ENCODE measurements around the gene TBC1D21.

TBC1D21 gene

DNA sequence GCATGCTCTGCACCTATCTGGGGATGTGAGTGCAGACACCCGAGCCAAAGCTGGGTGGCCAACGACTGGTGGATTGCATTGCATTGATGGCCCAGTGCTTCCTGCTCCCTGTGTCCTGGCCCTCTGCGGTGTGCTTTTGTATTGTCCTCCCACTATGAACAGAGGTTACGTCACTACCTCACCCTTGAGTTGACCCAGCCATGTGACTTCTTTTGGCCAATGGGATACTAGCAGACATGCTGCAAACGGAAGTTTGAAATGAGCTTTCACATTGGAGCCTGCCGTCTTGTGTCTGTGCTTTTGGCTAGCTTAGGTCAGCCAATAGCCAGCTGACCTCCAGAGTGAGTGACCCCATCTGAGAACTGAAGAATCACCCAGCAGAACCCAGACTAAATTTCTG is 15.3 kb upstream of the TBC1D21 start:
- DNase-seq (ENCODE audit: low read depth) = no peak

DNA sequence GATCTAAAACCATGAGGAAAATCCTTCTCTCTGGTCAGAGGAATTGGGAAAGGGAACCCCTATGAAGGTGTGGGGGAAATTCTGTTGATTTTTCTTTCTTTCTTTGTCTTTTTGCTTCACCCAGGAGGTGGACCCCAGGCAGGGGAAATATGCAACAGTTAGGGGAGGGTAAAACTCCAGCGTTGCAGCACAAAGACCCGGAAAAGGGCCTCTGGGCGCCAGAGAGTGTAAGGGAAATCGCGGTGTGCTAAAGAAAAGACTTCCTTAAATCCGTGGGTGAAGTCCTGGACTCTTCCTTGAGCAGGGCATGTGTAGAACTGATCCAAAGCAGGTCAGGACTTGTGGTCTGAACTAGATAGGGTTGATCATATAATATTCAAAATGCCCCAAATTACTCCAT is 11.1 kb upstream of the TBC1D21 start:
- no peak for DNase-seq (ENCODE audit: low read depth)

DNA sequence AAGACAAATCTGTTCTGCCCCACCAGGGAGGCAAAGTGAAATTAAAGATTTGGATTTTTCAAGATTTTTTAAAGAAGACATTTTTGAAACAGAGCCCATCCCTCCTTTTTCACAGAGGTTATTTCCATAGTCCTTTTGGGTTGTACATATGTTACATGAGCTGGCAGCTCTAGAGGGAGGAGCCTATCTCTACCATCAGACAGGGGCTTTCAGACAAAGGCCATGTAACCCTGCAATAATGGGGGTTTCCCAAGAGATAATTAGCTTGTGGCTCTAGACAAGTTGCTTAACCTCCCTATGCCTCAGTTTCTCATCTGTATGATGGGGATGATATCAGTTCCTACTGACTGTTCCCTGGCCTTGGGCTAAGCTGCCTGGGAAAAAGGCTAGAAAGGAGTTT is 8.0 kb upstream of the TBC1D21 start:
- DNase-seq (ENCODE audit: low read depth) = no peak

DNA sequence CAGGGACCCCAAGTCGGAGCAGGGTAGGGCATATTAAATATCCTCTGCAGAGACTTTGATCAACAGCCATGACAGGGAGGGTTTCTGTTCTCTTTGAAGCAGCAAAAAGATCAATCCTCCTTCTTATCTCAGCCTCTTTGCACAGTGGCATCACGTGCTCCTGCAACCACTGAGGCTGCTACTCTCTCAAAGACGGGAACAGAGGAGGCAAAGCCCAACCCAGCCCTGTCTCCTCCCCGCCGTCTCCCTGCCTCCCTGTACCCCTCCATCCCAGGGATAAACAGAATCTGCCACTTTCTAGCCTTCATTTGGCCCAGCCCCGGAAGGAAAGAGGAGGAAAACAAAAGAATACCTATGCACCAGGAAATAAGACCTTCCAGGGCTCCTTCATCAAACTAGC is 7.5 kb upstream of the TBC1D21 start:
- DNase-seq (ENCODE audit: low read depth) = no peak

DNA sequence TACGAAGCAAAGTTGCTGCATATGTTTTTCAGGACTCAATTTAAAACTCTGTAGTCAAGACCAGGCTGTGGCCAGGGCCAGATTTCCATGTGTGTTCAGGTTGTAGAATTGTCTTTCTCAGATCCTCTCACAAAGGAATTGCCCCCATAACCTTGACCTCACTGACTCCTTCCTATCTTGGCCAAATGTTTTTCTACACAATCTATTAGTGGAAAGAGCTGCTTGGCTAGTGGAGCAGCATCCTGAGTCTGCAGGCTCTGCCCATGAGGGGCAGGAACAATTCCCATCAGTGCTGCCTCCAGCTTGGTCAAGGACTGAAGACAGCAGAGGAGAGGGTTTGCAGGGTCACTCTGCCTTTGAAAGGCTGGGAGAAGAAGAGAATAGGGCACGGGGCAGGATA is 6.9 kb upstream of the TBC1D21 start:
- DNase-seq (ENCODE audit: low read depth) = no peak

DNA sequence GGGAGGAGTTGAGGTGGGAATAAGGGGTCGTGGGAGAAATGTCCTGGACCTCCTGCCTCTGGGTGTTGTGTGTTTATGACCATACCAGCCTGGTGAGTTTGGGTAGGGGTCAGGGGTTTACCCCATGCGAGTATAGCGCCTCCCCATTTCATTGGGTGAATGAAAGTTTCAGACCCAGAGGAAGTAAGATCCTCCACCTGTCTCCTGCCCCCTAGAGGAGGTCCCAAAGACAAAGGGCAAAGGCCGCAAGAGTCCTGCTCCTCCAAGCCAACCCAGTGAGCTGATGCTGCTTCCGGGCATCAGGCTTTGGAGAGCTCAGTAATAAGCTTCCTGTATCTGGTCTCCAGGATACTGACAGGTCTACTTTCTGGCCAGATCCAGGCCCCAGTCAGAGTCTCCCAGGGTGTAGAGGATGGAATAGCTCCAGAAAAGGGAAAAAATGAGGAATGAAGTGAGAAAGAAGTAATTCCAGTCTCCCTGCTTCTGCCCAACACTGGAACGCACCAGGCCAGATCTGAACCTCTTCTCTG is 6.4 kb upstream of the TBC1D21 start:
- no peak for DNase-seq (ENCODE audit: low read depth)

DNA sequence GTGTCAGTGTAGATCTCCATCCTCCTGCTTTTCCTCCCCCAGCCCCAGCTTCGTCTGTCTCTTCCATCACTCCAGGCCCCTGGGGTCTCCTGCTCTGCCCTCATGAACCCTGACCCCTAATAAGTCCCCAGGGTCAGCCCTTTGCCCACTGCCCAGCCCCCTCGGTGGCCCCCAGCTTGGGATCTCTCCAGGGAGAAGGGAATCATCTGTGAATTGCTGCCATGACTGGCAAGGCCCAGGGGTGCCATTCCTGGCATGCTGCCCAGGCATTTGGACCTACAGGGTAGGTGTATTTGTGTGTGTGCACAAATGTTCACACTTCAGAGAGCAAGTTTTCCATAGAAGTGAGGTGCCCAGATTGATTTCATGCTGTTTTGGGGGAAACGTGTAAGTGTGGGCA is 5.9 kb upstream of the TBC1D21 start:
- no peak for DNase-seq (ENCODE audit: low read depth)

DNA sequence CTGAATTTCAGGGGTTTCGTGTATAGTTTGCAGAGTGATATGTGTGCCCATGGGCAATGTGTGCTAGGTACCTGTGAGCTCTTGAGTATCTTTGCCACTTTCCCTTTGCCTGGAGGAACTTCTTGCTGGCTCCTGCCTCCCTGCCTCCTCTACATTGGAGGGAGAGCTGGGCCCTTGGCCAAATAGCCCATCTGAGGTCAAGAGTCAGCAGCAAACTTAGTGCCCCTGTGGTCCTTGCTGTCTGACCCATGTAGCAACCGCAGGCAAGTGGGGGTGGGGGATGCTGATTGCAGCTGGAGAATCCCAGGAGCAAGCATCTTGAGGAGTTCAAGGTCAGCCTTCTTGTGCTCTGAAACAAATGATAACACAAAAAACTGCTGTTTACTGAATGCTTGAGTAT is 5.4 kb upstream of the TBC1D21 start:
- no peak for DNase-seq (ENCODE audit: low read depth)

DNA sequence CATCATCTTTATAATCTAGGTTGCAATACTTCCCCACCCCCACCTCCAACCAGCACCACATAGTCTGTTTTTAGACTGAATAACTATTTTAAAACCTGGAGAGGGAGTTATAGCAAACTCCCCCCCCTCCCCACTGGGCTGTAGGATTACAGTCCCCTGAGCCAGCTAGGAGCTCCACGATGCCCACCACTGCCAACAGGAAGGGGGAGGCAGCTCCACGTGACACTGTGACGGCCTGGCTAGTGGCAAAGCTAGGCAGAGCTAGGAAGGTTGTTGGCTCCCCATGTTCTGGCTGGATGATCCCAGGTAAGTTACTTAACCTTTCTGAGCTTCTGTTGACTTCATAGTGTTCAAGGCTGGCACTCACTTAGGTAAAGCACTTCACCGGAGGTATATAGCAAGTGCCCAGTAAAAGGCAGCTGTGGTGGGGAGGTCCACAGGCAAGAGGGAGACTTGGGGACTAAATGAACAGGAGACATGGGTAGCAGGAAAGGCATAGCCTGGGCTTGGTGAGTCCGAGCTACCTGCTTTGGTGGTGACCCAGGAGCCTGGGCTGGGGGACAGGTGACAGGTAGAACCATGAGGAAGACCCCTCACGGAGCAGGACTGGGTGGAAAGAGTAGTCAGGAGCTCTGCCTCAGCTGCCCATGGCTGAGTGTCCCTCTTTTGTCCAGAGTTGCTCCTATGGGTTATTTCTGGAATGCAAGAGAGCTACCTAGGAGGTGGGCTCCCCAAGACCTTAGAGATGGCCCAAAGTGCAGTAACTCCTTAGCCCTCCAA is 4.0 kb upstream of the TBC1D21 start:
- no peak for DNase-seq (ENCODE audit: low read depth)

DNA sequence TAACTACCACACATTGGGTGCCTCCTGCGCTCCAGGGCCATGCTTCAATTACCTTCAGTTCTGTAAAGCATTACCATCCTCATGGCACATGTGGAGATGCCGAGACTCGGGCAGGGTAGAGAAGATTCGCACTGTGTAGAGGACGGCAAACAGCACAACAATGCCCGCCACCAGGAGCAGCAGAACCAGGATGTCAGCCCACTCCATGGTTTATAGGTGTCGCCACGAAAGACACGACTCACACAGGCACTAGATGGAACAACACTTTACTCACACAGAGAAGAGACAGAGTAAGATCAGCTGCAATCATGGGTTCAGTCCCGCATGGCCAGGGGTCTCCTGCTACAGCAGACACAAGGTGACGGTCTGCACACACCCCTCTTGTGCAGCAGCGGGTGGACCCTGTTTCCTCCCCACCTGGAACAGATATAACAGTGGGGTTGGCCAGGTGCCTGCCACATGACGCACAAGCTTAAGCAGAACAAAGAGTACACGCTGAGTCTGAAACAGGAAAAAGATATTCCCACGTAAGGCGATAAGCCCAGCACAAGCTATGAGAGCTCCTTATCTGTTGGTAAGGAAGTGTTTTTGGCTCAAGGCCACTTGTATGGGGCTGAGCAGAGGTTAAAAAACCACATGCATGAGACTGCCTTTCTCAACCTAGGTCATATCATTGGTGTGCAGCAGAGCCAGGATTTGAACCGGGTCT is 2.5 kb upstream of the TBC1D21 start:
- DNase-seq (ENCODE audit: low read depth) = no peak

DNA sequence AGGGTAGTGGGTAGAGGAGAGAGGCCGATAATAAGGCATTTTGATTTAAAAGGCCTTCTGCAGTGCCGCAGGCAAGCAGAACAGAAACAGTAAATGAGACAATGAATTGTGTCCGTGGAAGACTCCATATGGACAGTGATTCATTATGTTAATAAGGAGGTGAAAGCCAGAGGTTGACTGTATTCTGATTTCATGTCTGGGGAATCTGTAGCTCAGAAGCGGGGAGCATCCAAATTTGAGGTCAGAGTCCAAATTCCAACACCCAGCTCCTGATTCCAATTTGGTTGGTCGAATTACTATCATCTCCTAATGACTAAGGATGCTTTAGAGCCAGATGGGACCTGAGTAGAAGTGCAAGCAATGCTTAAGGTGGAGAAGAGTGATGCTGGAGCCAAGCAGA is 1.0 kb upstream of the TBC1D21 start:
- no peak for DNase-seq (ENCODE audit: low read depth)

DNA sequence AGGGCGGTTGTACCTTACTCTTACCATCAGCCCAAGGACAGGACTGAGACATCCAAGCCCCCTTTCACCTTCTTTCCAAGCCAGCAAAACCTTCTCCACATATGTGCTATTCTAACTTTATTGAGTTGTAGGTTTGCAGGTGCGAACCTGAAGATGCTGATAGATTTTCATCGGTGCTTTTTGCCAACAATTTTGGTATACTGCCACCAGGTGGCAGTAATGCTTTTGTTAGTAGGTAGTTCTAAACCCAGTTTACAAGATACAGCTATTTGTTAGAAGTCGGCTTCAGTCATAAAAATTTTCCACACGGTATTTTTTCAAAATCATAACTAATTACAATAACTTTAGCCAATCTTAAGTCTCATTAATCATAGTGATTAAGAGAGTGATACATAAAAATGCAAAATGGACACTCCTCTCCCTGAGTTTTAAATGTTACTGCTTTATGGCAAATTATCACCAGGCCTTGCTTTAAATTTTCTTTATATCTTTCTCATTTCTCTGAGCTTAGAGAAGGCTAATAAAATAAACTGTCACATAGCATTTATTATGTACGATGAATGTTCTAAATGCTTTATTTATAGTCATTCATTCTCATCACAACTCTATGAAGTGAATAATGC is 636 bp downstream of the TBC1D21 start:
- DNase-seq (ENCODE audit: low read depth) = peak; percentile 7

DNA sequence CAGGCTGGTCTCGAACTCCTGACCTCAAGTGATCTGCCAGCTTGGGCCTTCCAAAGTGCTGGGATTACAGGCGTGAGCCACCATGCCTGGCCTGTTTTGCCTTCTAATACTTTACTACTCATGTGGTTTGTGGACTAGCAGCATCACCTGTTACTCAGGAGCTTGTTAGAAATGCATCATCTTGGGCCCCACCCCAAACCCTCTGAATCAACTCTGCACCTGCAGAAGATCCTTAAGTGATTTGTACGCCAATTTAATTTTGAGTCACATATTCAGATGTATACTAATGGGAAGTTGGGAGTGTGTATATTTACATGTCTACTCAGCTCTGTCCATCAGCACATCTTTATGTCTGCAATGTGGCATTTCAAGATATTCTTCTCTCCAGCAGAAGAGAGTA is 6.1 kb downstream of the TBC1D21 start:
- no peak for DNase-seq (ENCODE audit: low read depth)

DNA sequence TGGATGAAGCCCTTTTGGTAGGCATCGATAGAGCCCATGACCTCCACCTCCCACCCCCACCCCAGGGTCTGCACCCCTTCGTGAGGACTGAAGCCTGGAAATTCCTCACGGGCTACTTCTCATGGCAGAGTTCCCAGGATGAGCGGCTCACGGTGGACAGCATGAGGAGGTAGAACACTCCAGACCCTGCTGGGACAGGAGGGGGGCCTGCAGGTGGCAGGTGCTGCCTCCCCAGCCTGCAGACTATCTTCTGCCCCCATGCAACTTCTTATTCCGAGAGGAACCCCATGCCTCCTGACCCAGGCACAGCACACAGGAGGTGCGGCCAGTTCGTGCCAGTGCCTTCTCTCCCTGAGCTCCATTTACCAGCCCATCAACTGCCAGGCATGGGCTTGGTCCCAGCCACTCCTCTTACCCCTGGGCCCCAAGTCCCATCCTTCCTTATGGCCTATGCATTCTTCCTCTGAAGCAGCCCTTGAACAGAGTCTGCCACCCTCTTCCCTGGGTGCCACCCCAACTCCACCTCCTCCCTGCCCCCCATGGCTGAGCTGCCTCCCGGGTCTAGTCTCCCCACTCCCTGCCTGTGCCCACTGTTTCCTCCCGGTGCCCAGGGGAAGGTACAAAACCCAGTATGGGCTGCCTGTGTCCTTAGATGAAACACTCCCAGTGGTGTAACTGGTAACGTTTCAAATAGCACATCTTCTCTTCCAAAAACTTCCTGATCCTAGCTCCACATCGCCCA is 8.4 kb downstream of the TBC1D21 start:
- no peak for DNase-seq (ENCODE audit: low read depth)

DNA sequence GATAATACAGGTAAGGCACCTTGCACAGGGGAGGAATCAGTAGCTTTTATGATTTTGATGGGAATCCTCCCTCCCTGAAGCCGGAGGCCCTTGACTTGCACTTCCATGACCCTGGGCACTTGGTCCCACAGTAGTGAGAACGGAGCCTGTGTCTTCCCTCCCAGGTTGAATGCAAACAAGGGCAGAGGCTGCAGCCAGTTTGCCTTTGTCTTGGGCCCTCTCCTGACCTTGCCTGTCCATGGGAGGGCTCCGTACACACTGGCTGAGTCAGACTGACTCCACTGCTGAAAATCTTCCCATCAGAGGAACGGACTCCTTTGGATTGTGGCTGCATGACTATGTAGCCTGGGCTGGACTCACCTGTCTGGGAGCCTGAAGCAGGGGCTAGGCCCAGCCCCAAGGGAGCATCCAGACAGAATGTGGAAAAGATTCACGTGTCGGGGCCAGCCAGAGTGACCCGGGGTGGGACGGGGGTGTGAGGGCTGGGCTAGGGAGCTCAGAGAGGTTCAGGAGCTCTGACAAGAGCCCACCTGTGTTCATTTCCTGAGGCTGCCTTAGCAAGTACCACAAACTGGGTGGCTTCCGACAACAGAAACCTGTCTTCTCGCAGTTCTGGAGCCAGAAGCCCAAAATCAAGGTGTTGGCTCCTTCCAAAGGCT is 9.5 kb downstream of the TBC1D21 start:
- DNase-seq (ENCODE audit: low read depth) = no peak

DNA sequence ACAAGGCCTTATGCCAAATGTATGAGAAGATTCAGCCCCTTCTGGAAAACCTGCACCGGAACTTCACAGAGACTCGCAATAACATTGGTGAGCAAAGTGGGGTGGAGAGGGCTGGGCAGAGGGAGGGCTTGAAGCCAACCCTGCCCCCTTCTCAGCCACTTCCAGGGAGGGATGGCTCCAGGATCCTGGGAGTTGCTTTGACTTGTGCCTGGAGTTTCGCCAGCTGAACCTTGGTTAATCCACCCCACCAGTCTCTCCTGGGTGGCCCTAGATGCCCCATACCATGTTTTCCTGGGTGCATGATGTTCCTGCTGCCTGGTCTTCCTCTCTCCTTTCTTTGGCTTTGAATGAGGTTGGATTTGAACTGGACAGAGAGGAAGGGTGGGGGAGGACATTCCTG is 10.8 kb downstream of the TBC1D21 start:
- no peak for DNase-seq (ENCODE audit: low read depth)

DNA sequence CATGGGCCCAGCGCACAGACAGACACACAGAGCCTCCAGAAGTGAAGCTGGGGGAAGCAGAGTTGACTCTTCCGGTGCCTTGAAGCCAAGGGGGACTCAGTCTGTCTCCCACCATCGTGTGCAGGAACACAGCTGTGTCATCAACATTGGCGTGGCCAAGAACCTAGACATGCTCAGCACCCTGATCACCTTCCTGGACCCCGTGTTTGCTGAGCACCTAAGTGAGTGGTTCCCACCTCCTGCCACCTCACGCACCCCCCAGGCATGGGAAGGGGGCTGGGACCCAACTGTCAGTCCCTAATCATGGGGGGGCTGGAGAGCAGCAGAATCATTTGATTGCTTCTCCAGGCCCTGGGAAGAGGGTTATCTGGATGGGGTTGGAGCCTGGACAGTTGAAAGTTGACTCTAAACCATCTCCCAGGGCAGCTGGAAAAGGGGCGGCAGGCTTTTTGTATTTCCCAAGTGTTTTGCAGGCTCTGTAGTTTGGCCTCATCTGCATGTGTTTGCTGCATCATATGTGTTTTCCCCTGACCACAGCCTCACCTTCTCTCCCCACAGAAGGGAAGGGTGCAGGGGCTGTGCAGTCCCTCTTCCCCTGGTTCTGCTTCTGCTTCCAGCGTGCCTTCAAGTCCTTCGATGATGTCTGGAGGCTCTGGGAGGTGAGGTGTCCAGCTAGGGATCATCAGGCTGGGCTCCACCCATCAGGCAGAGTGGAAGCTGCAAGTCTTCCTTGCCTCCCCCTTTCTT is 12.8 kb downstream of the TBC1D21 start:
- DNase-seq (ENCODE audit: low read depth) = no peak

DNA sequence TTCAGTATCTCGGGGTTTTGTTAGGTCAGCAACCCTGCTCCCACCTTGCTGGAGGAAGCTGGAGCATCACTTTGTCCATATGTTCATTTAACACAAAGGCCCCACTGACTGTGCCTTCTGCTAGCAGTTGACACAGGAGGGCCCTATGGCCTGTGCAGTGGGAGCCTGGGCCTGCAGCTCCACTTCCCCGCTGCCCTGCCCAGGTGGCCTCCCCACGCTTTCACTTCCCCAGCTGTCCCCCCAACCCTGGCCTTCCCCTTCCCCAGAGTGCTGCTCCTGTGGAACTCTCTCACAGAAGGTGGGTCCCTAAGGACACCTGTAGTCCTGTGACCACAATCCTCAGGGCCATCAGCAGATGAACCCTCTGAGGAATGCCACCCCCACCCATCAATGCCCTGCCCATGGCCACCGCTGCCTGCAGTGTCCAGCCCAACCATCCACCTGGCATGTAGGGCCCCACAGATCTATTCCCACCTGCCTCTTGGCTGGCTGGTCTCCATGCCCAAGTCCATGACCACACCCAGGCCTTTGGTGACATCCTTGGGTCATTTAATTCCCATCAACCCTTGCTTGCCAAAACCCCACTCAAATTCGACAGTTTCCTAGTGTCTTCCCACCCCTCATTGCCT is 13.5 kb downstream of the TBC1D21 start:
- no peak for DNase-seq (ENCODE audit: low read depth)

DNA sequence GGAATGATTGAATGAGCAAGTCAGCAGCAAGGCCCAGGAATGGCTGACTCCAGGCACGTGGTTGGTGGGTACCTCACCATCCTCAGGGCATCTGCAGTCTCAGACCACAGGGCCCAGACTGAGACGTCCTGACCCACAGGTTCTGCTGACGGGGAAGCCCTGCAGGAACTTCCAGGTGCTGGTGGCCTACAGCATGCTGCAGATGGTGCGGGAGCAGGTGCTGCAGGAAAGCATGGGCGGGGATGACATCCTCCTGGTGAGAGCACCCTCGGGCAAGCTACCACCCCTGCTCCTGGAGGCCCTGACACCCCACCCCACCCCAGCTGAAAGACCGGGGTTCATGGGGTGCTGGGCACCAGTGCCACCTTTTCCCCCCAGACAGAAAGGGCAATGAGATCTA is 14.1 kb downstream of the TBC1D21 start:
- DNase-seq (ENCODE audit: low read depth) = no peak

DNA sequence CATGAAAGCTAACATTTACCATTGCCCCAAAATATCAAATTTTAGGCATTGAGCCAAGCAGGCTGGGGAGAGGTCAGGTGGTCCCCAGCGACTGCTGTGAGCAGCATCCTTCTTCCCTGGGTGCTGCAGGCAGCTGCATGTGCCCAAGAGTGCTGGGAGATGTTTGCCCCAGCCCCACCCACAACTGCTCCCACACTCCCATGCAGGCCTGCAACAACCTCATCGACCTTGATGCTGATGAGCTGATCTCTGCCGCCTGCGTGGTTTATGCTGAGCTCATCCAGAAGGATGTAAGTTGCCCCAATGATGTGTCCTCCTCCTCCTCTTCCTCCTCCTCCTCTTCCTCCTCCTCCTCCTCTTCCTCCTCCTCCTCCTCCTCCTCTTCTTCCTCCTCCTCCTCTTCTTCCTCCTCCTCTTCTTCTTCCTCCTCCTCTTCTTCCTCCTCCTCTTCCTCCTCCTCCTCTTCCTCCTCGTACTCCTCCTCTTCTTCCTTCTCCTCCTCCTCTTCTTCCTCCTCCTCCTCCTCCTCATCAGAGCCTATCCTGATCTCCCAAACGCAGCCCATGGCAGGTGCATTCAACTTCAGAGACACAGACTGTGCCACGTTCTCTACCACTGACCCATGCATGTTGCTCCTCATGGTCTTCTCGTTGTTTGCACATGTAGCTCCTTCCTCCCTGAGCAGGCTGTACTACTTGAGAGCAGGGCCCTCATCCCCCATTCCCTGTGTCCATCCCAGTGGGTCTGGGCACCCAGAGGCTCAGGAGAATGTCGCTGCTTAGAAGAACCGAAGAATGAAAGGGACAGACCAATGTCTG is 15.1 kb downstream of the TBC1D21 start:
- DNase-seq (ENCODE audit: low read depth) = no peak

Data from T follicular helper cell (primary cell).